IMR-90 (cell line): ENCODE results near the gene ERBB4. TPM values are rescaled to one million over a fixed set of nuclear protein-coding genes. Genes with fewer than 3 reads are reported as not detected.

ENCODE experiments used
- ATAC-seq: fragments of 200-7000 bp; cut with Tn5 transposase; 2 replicates; pipeline ENCODE4 v1.9.1; 2020; ENCODE audit warnings: low read depth, mild to moderate bottlenecking, moderate library complexity
- BruUV-seq: library from RNA; stranded (reverse); fragments of 400-500 nt; replicated peaks from 2 replicates; lab custom pipeline; 2021; lab: Mats Ljungman, UMichigan
- CTCF ChIA-PET: fragments of 300-600 bp; formaldehyde crosslinking; extraction: SDS; loops from one replicate; lab custom pipeline; 2021; ENCODE audit warnings: antibody characterized with exemption; lab: Yijun Ruan, JAX
- POLR2A ChIA-PET: fragments of 300-600 bp; sonication (Branson Sonifier 250); formaldehyde crosslinking; loops from one replicate; lab custom pipeline; 2022; ENCODE audit warnings: antibody characterized with exemption; ENCODE audit not compliant: unreplicated experiment; lab: Charles Lee
- DNase-seq: peaks from one replicate; pipeline ENCODE4 v3.0.0; 2013
- H2AFZ ChIP-seq: replicated peaks from 2 replicates; pipeline ENCODE3; 2013; ENCODE audit warnings: low read length, mild to moderate bottlenecking; ENCODE audit not compliant: poor library complexity
- H2AK5ac ChIP-seq: 2 replicates; pipeline ENCODE4 v1.6.1; 2013; ENCODE audit warnings: low read depth, low read length, inconsistent platforms
- H2AK9ac ChIP-seq: replicated peaks from 2 replicates; pipeline ENCODE3; 2013; ENCODE audit warnings: mild to moderate bottlenecking, low read depth, low read length, moderate library complexity; ENCODE audit not compliant: poor library complexity
- H2BK120ac ChIP-seq: 2 replicates; pipeline ENCODE4 v1.6.1; 2013; ENCODE audit warnings: low read depth, low read length, inconsistent platforms
- H2BK15ac ChIP-seq: 3 replicates; pipeline ENCODE4 v1.6.1; 2013; ENCODE audit warnings: low read depth, low read length, inconsistent platforms
- H2BK20ac ChIP-seq: 2 replicates; pipeline ENCODE4 v1.6.1; 2013; ENCODE audit warnings: low read depth, mild to moderate bottlenecking, inconsistent platforms, low read length, moderate library complexity
- H2BK5ac ChIP-seq: 2 replicates; pipeline ENCODE4 v1.6.1; 2013; ENCODE audit warnings: mild to moderate bottlenecking, low read depth, low read length, inconsistent platforms; ENCODE audit not compliant: poor library complexity, severe bottlenecking
- H3K14ac ChIP-seq: replicated peaks from 2 replicates; pipeline ENCODE4 v1.6.1; 2013; ENCODE audit warnings: low read depth, low read length, inconsistent platforms
- H3K18ac ChIP-seq: 2 replicates; pipeline ENCODE4 v1.6.1; 2013; ENCODE audit warnings: low read depth, low read length, control low read depth
- H3K23ac ChIP-seq: 2 replicates; pipeline ENCODE4 v1.6.1; 2013; ENCODE audit warnings: low read depth, low read length, inconsistent platforms
- H3K27ac ChIP-seq: 2 replicates; pipeline ENCODE4 v1.5.1; 2013; ENCODE audit warnings: mild to moderate bottlenecking, control low read depth, low read length; ENCODE audit not compliant: insufficient read depth
- H3K27me3 ChIP-seq: 2 replicates; pipeline ENCODE4 v1.6.1; 2013; ENCODE audit warnings: low read length; ENCODE audit not compliant: control insufficient read depth, insufficient read depth
- H3K36me3 ChIP-seq: 2 replicates; pipeline ENCODE4 v1.6.1; 2013; ENCODE audit warnings: low read length, mixed read lengths; ENCODE audit not compliant: control insufficient read depth, insufficient read depth
- H3K4ac ChIP-seq: 2 replicates; pipeline ENCODE4 v1.6.1; 2013; ENCODE audit warnings: low read depth, low read length, inconsistent platforms
- H3K4me1 ChIP-seq: 2 replicates; pipeline ENCODE4 v1.6.1; 2013; ENCODE audit warnings: low read length, mixed read lengths; ENCODE audit not compliant: control insufficient read depth, insufficient read depth
- H3K4me2 ChIP-seq: 2 replicates; pipeline ENCODE4 v1.6.1; 2013; ENCODE audit warnings: low read depth, mild to moderate bottlenecking, control low read depth, low read length, moderate library complexity
- H3K4me3 ChIP-seq: 2 replicates; pipeline ENCODE4 v1.5.1; 2013; ENCODE audit warnings: low read depth, mild to moderate bottlenecking, control low read depth, low read length, moderate library complexity; ENCODE audit not compliant: insufficient read depth
- H3K56ac ChIP-seq: 2 replicates; pipeline ENCODE4 v1.6.1; 2013; ENCODE audit warnings: low read length, inconsistent platforms; ENCODE audit not compliant: insufficient read depth; ENCODE audit errors: extremely low read depth
- H3K79me1 ChIP-seq, 2 experiments: 2 replicates each; pipeline ENCODE4 v1.6.1; 2013; ENCODE audit warnings: low read length in 2 of 2, inconsistent platforms in 1 of 2, low read depth in 1 of 2
- H3K9ac ChIP-seq: 2 replicates; pipeline ENCODE4 v1.6.1; 2013; ENCODE audit warnings: low read depth, low read length, control low read depth
- H3K9me1 ChIP-seq: 2 replicates; pipeline ENCODE4 v1.6.1; 2013; ENCODE audit warnings: low read length, inconsistent platforms; ENCODE audit not compliant: insufficient read depth
- H3K9me3 ChIP-seq: 2 replicates; pipeline ENCODE4 v1.6.1; 2013; ENCODE audit warnings: low read length; ENCODE audit not compliant: control insufficient read depth, insufficient read depth
- H4K20me1 ChIP-seq: 2 replicates; pipeline ENCODE4 v1.6.1; 2013; ENCODE audit warnings: low read length, inconsistent platforms; ENCODE audit not compliant: insufficient read depth
- H4K5ac ChIP-seq: 2 replicates; pipeline ENCODE4 v1.6.1; 2013; ENCODE audit warnings: mild to moderate bottlenecking, low read depth, low read length, control low read depth
- H4K8ac ChIP-seq, 2 experiments: 2 replicates each; pipeline ENCODE4 v1.6.1; 2013; ENCODE audit warnings: low read depth in 2 of 2, low read length in 2 of 2, control low read depth in 1 of 2, inconsistent platforms in 1 of 2
- H4K91ac ChIP-seq: 2 replicates; pipeline ENCODE4 v1.6.1; 2013; ENCODE audit warnings: low read depth, low read length, inconsistent platforms; ENCODE audit not compliant: insufficient read depth
- BHLHE40 ChIP-seq: fragments of 150-350 bp; IDR thresholded peaks from 2 replicates; pipeline ENCODE4 v1.6.1; 2016; ENCODE audit warnings: mild to moderate bottlenecking, low read depth, low read length
- CEBPB ChIP-seq: IDR thresholded peaks from 2 replicates; pipeline ENCODE4 v1.6.1; 2012; ENCODE audit warnings: low read depth, low read length, improper control_type of control experiment
- CHD1 ChIP-seq: IDR thresholded peaks from 2 replicates; pipeline ENCODE4 v1.6.1; 2012; ENCODE audit warnings: low read depth, low read length, improper control_type of control experiment
- MAFK ChIP-seq: IDR thresholded peaks from 2 replicates; pipeline ENCODE4 v1.6.1; 2012; ENCODE audit warnings: low read depth, low read length, improper control_type of control experiment
- POLR2A ChIP-seq: IDR thresholded peaks from 2 replicates; pipeline ENCODE4 v1.6.1; 2012; ENCODE audit warnings: mild to moderate bottlenecking, low read depth, low read length
- RCOR1 ChIP-seq: IDR thresholded peaks from 2 replicates; pipeline ENCODE4 v1.6.1; 2012; ENCODE audit warnings: mild to moderate bottlenecking, low read length, improper control_type of control experiment; ENCODE audit not compliant: insufficient replicate concordance
- RFX5 ChIP-seq: IDR thresholded peaks from 2 replicates; pipeline ENCODE4 v1.8.0; 2012; ENCODE audit warnings: low read depth, mild to moderate bottlenecking, low read length, moderate library complexity
- WGBS, 2 experiments: methylation state at CpG; one replicate each; pipeline versions ENCODE4 v1.1.5 to v1.1.7; 2013; ENCODE audit warnings: missing lambda C conversion rate in 2 of 2; ENCODE audit not compliant: insufficient read length in 1 of 2; ENCODE audit errors: extremely low coverage in 2 of 2; 5-methylcytosine and 5-hydroxymethylcytosine counted together
- dilution Hi-C: fragments of 300-500 bp; cut with HindIII; formaldehyde crosslinking; loops from one replicate; pipeline ENCODE4 v1.14.3; 2018; ENCODE audit warnings: low sequenced_read_pairs; ENCODE audit not compliant: unreplicated experiment
- in situ Hi-C: fragments of 300-500 bp; cut with MboI; formaldehyde crosslinking; loops from 3 replicates; pipeline ENCODE4 v1.14.3; 2019; ENCODE audit warnings: low sequenced_read_pairs, inconsistent platforms, mixed read lengths
- intact Hi-C: fragments of 100-400 bp; cut with micrococcal nuclease; formaldehyde crosslinking; loops from 2 replicates; pipeline ENCODE4 v1.10.0; 2022
- polyA plus RNA-seq, 3 experiments: library from polyadenylated mRNA; depleted of rRNA; stranded (reverse); fragments of >200 nt; gene quantifications; 2 replicates each; pipeline ENCODE4 v1.2.3, GENCODE V29; 2012; ENCODE audit warnings: low replicate concordance in 1 of 3
- total RNA-seq: library from RNA; depleted of rRNA; stranded (reverse); fragments of >200 nt; gene quantifications from 2 replicates; pipeline ENCODE4 v1.2.3, GENCODE V29; 2012
- TF ChIP-seq, protein P1 (sequence below): fragments of 150-350 bp; IDR thresholded peaks from 2 replicates; pipeline ENCODE4 v1.6.1; 2016; ENCODE audit warnings: low read depth, mild to moderate bottlenecking, low read length, moderate library complexity, borderline replicate concordance
- TF ChIP-seq, protein P2 (sequence below): conservative IDR thresholded peaks from 2 replicates; pipeline ENCODE4 v1.5.1; 2012; ENCODE audit warnings: mild to moderate bottlenecking, low read depth, low read length, improper control_type of control experiment

ERBB4 gene
- total and polyA plus RNA-seq, 2 of the 4 experiments (the other 2 are of a cell fraction), result not detected

DNA sequence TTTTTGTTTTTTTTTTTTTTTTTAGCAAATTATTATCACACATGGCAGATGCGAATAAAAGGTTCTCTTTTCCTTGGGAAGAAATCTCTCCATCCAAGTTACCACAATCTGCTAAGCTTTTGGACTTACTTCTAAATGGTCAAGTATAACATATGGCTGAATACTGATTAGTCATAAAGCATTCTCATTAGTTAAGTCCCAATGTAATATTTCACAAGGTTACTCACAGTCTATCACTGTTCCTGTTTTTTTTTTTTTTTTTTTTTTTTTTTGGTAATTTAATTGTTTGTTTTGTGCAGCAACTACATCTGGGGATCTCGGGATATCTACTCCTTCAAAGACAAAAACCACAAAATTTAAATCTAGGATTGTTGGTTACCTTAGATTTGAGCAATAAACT, 1210.5 kb downstream of the ERBB4 start:
- Histone ChIP-seq H3K79me1 (no peaks in the 10 kb centered on the region), H3K4ac (no peak overlapping the region), H2AK5ac (no peak overlapping the region), H3K27me3 (no peaks in the 10 kb centered on the region), H3K9me3 (peaks cover 6% of the 10 kb centered on the region; the same call in 1 of the 2 replicates), H2BK120ac (no peak overlapping the region), H2BK20ac (no peak overlapping the region), H3K4me3 (no peak overlapping the region), H3K27ac (no peak overlapping the region), H3K9ac (no peak overlapping the region), H4K20me1 (no peaks in the 10 kb centered on the region), H3K4me1 (no peaks in the 10 kb centered on the region), H3K56ac (no peak overlapping the region), H3K18ac (no peak overlapping the region), H4K5ac (no peak overlapping the region), H4K8ac (no peak overlapping the region), H4K91ac (no peak overlapping the region), H3K4me2 (no peak overlapping the region), H2AK9ac (no peak overlapping the region), H2BK15ac (no peak overlapping the region), H3K9me1 (no peaks in the 10 kb centered on the region), H3K36me3 (no peaks in the 10 kb centered on the region), H2AFZ (no peak overlapping the region), H3K23ac (no peak overlapping the region), H3K14ac (no peak overlapping the region), H2BK5ac (no peak overlapping the region)
- POLR2A ChIA-PET, result no interaction called here
- dilution Hi-C loops (no loop called here), intact Hi-C loops (no loop called here), in situ Hi-C loops (no loop called here)
- CTCF ChIA-PET, result no interaction called here
- DNase-seq (no peak), ATAC-seq (no peak)
- no TSS peak for BruUV-seq
- no CpG with 5 or more reads among the region's 2 CpGs for whole genome bisulfite sequencing, 2 experiments
- TF ChIP-seq MAFK (no peak), RCOR1 (no peak), RFX5 (no peak), CHD1 (no peak), BHLHE40 (no peak), CEBPB (no peak), POLR2A (no peak)
- TF ChIP-seq, protein P1, sequence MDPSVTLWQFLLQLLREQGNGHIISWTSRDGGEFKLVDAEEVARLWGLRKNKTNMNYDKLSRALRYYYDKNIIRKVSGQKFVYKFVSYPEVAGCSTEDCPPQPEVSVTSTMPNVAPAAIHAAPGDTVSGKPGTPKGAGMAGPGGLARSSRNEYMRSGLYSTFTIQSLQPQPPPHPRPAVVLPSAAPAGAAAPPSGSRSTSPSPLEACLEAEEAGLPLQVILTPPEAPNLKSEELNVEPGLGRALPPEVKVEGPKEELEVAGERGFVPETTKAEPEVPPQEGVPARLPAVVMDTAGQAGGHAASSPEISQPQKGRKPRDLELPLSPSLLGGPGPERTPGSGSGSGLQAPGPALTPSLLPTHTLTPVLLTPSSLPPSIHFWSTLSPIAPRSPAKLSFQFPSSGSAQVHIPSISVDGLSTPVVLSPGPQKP, result no peak
- TF ChIP-seq, protein P2, sequence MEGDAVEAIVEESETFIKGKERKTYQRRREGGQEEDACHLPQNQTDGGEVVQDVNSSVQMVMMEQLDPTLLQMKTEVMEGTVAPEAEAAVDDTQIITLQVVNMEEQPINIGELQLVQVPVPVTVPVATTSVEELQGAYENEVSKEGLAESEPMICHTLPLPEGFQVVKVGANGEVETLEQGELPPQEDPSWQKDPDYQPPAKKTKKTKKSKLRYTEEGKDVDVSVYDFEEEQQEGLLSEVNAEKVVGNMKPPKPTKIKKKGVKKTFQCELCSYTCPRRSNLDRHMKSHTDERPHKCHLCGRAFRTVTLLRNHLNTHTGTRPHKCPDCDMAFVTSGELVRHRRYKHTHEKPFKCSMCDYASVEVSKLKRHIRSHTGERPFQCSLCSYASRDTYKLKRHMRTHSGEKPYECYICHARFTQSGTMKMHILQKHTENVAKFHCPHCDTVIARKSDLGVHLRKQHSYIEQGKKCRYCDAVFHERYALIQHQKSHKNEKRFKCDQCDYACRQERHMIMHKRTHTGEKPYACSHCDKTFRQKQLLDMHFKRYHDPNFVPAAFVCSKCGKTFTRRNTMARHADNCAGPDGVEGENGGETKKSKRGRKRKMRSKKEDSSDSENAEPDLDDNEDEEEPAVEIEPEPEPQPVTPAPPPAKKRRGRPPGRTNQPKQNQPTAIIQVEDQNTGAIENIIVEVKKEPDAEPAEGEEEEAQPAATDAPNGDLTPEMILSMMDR, result no peak
